Breast epithelium (tissue), 4 donors: Measurements from ENCODE around the gene ARL6IP1. TPM values are rescaled to one million over a fixed set of nuclear protein-coding genes. Genes with fewer than 3 reads are reported as not detected.

Experiments
- DNase-seq, 2 donors: peaks; one replicate each; pipeline ENCODE4 v3.0.0-alpha.2; 2019; ENCODE audit warnings: low spot score in 2 of 2
- H3K27ac ChIP-seq, 2 donors: fragments of 200-600 bp; sonication (generic) in 1 of 2; one replicate each; pipeline ENCODE4 v1.5.1; 2016 to 2019; ENCODE audit warnings: mild to moderate bottlenecking in 1 of 2
- H3K27me3 ChIP-seq, 2 donors: fragments of 200-600 bp; sonication (generic) in 1 of 2; one replicate each; pipeline versions ENCODE4 v1.5.1 to v1.6.0; 2017 to 2019; ENCODE audit warnings: control low read depth in 1 of 2, mild to moderate bottlenecking in 1 of 2
- H3K36me3 ChIP-seq: fragments of 200-600 bp; one replicate; pipeline ENCODE4 v1.5.1; 2019
- H3K4me1 ChIP-seq, 2 donors: fragments of 200-600 bp; sonication (generic); one replicate each; pipeline ENCODE4 v1.5.1; 2016 to 2019; ENCODE audit warnings: control low read depth in 1 of 2
- H3K4me3 ChIP-seq, 3 donors: fragments of 200-600 bp; sonication (generic); 1 replicate in 2 of 3; 2 replicates in 1 of 3; pipeline ENCODE4 v1.5.1; 2016 to 2019; ENCODE audit warnings: mild to moderate bottlenecking in 3 of 3, moderate library complexity in 2 of 3
- H3K9me3 ChIP-seq, 2 donors: fragments of 200-600 bp; sonication (generic) in 1 of 2; one replicate each; pipeline ENCODE4 v1.5.1; 2016 to 2019; ENCODE audit warnings: control low read depth in 1 of 2
- CTCF ChIP-seq, 3 donors: fragments of 450-650 bp; IDR thresholded peaks; one replicate each; pipeline ENCODE4 v1.5.1; 2016 to 2017; ENCODE audit warnings: antibody characterized with exemption in 3 of 3, mild to moderate bottlenecking in 3 of 3, moderate library complexity in 3 of 3
- POLR2A ChIP-seq: fragments of 450-650 bp; IDR thresholded peaks from one replicate; pipeline ENCODE4 v1.6.1; 2016; ENCODE audit warnings: antibody characterized with exemption, mild to moderate bottlenecking, moderate library complexity
- POLR2AphosphoS5 ChIP-seq, 3 donors: sonication (generic); formaldehyde crosslinking; IDR thresholded peaks; one replicate each; pipeline ENCODE4 v1.6.1; 2017; ENCODE audit warnings: antibody characterized with exemption in 3 of 3
- intact Hi-C: fragments of 100-400 bp; cut with DNase I; formaldehyde crosslinking; loops from one replicate; pipeline ENCODE4 v1.15.1; 2023; ENCODE audit warnings: low total_unique reads
- total RNA-seq, 3 donors: library from RNA; depleted of rRNA; stranded (reverse); fragments of >200 nt; gene quantifications; one replicate each; pipeline ENCODE4 v1.1.0, GENCODE V29; 2016

ARL6IP1 gene
- total RNA-seq, 3 donors from 2014 or later = 199 to 368 (median 302) TPM

- no peak for DNase-seq
- Histone ChIP-seq H3K36me3 (peaks cover 9% of the 10 kb centered on the region), H3K4me1 (no peaks in the 10 kb centered on the region), H3K27me3 (no peaks in the 10 kb centered on the region), H3K4me3 (no peak overlapping the region), H3K9me3 (no peaks in the 10 kb centered on the region), H3K27ac (no peak overlapping the region)
- intact Hi-C loops = no loop called here
- TF ChIP-seq POLR2A (no peak), CTCF (IDR thresholded peaks at IDR 0.05) (no peak), POLR2AphosphoS5 (IDR thresholded peaks at IDR 0.05) (no peak)
These were observed 30.7 kb upstream of the ARL6IP1 start for GRCh38 chr16:18832006-18832405.

- TF ChIP-seq CTCF (IDR thresholded peaks at IDR 0.05) (no peak), POLR2A (no peak), POLR2AphosphoS5 (IDR thresholded peaks at IDR 0.05) (no peak)
- Histone ChIP-seq H3K27ac (no peak overlapping the region), H3K27me3 (no peaks in the 10 kb centered on the region), H3K9me3 (no peaks in the 10 kb centered on the region), H3K36me3 (no peaks in the 10 kb centered on the region), H3K4me1 (no peaks in the 10 kb centered on the region), H3K4me3 (no peak overlapping the region)
- intact Hi-C loops = no loop called here
- no peak for DNase-seq
These were observed 27.9 kb upstream of the ARL6IP1 start for GRCh38 chr16:18829251-18829650.

- no peaks in the 10 kb centered on the region for H3K9me3 ChIP-seq
- TF ChIP-seq CTCF (IDR thresholded peaks at IDR 0.05) (no peak), POLR2AphosphoS5 (IDR thresholded peaks at IDR 0.05) (no peak), POLR2A (no peak)
- no peaks in the 10 kb centered on the region for H3K36me3 ChIP-seq
- H3K4me3 ChIP-seq = no peak overlapping the region
- no peak overlapping the region for H3K27ac ChIP-seq
- DNase-seq = no peak
- no peaks in the 10 kb centered on the region for H3K4me1 ChIP-seq
- H3K27me3 ChIP-seq = no peaks in the 10 kb centered on the region
- intact Hi-C loops = no loop called here
These were observed 26.5 kb upstream of the ARL6IP1 start for GRCh38 chr16:18827890-18828289.

GRCh38 chr16:18816286-18816685 is 14.9 kb upstream of the ARL6IP1 start:
- intact Hi-C loops = no loop called here
- no peak for DNase-seq
- Histone ChIP-seq H3K4me3 (no peak overlapping the region), H3K9me3 (no peaks in the 10 kb centered on the region), H3K36me3 (peaks cover 3% of the 10 kb centered on the region), H3K27ac (no peak overlapping the region), H3K27me3 (no peaks in the 10 kb centered on the region), H3K4me1 (no peaks in the 10 kb centered on the region)
- no peak for TF ChIP-seq POLR2A
- no peak for TF ChIP-seq CTCF (IDR thresholded peaks at IDR 0.05)
- no peak for TF ChIP-seq POLR2AphosphoS5 (IDR thresholded peaks at IDR 0.05)

- Histone ChIP-seq H3K4me1 (no peaks in the 10 kb centered on the region), H3K36me3 (peaks cover 17% of the 10 kb centered on the region), H3K27ac (no peak overlapping the region), H3K4me3 (no peak overlapping the region), H3K9me3 (no peaks in the 10 kb centered on the region), H3K27me3 (no peaks in the 10 kb centered on the region)
- intact Hi-C loops = no loop called here
- TF ChIP-seq CTCF (IDR thresholded peaks at IDR 0.05) (no peak), POLR2A (no peak), POLR2AphosphoS5 (IDR thresholded peaks at IDR 0.05) (no peak)
- no peak for DNase-seq
These were observed 10.6 kb upstream of the ARL6IP1 start for GRCh38 chr16:18811925-18812324.
